GM10847 (cell line): ENCODE data around the gene PKHD1.

Source experiments
- POLR2A ChIP-seq: IDR thresholded peaks from 2 replicates; pipeline ENCODE4 v1.6.1; 2011; ENCODE audit not compliant: insufficient read length; ENCODE audit errors: extremely low read depth

PKHD1 gene, protein sequence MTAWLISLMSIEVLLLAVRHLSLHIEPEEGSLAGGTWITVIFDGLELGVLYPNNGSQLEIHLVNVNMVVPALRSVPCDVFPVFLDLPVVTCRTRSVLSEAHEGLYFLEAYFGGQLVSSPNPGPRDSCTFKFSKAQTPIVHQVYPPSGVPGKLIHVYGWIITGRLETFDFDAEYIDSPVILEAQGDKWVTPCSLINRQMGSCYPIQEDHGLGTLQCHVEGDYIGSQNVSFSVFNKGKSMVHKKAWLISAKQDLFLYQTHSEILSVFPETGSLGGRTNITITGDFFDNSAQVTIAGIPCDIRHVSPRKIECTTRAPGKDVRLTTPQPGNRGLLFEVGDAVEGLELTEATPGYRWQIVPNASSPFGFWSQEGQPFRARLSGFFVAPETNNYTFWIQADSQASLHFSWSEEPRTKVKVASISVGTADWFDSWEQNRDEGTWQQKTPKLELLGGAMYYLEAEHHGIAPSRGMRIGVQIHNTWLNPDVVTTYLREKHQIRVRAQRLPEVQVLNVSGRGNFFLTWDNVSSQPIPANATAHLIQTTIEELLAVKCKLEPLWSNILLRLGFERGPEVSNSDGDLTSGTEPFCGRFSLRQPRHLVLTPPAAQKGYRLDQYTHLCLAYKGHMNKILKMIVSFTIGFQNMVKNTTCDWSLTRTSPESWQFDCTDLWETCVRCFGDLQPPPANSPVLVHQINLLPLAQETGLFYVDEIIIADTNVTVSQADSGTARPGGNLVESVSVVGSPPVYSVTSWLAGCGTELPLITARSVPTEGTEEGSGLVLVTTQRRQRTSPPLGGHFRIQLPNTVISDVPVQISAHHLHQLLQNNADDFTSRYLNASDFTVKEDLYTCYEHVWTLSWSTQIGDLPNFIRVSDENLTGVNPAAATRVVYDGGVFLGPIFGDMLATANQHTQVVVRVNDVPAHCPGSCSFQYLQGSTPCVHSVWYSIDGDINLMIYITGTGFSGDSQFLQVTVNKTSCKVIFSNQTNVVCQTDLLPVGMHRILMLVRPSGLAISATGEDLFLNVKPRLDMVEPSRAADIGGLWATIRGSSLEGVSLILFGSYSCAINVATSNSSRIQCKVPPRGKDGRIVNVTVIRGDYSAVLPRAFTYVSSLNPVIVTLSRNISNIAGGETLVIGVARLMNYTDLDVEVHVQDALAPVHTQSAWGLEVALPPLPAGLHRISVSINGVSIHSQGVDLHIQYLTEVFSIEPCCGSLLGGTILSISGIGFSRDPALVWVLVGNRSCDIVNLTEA (N-terminal part only)

DNA sequence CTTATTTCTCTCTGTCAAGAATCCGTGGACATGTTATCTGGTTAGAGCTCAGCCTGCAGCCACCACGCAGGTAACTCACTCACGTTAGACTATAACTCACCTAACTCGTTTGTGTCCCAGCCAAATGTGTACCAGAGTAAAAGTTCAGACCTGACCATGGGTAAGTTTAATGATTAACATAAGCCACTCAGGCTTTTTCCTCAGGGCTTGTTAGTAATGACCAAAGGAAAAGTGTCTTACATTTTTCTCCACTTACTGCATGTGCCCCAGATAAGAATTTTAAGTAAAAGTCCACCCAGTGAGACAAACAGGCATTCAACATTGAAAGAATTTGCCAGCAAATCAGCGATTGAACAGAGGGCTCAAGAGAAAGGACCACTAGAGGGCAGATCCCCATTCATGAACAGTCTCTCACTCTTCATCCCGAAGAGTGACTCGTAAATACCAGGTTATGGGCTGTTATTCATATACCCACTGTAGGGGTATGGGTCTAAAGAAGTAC is at the start of gene PKHD1:
Gene PKHD1 (minus strand): TSS at position 116 of the 502 bp plus-strand sequence. CDS start 2,680 bp downstream, outside the sequence.
- TF ChIP-seq POLR2A, result no peak

- no peak for TF ChIP-seq POLR2A
Observed at GRCh38 chr6:52136934-52137467, 49.6 kb upstream of the PKHD1 start.

GRCh38 chr6:52136055-52136454 is 48.6 kb upstream of the PKHD1 start:
- no peak for TF ChIP-seq POLR2A

DNA sequence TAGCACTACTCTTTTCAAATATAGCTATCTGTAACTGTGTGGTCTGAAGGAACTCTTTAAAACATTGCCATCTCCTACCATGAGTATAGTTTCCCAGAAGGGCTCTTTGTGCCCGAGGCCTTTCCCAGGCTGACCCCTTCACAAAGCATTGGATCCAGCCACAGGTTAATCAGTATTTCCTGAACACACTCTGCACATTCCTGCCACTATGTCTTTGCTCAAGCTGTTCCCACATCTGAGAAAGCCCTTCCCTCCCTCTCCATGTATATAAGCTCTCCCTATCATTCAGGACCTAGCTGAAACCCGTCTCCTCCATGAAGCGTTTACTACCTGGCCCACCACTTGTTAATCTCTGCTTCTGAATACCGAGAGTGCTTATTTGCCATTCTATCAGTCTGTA is 47.8 kb upstream of the PKHD1 start:
- no peak for TF ChIP-seq POLR2A

- TF ChIP-seq POLR2A, result no peak
Observed at GRCh38 chr6:52134011-52134410, 46.6 kb upstream of the PKHD1 start.

DNA sequence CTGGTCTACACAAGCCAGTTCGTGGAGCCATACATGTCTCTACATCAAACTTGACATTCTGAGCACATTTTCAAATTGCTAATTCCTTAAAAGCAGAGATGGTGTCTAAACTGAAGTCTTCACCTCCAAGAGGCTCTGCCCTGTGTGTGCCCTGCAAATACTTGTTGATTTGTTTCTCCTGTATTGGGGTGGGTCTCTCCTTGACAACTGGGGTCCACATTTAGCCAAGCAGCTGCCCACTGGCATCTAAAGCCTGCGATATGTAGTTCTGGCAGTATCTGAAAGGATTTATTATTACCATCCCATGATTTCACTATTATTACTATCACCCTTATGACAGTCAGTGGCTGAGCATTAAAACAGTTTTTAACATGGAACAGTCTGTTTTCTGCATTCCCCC is 45.9 kb upstream of the PKHD1 start:
- no peak for TF ChIP-seq POLR2A

DNA sequence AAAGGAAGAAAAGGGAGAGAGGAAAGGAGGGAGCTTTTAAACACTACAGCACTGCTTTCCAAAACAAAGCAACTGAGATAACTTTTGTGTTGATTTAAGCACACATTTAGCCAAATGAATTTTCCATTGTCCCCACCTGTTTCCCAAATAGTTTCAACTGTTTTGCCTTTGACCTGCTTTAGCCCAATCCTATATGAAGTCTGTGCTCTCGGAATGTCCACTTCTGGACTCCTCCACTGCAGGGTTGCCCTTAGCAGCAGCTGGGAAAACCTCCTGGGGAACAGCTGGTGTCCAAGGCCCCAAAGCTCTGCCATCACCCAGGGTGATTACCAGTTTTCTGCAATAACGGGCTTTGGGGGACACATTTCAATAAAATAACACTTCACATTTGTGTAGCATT is 44.9 kb upstream of the PKHD1 start:
- TF ChIP-seq POLR2A, result no peak

DNA sequence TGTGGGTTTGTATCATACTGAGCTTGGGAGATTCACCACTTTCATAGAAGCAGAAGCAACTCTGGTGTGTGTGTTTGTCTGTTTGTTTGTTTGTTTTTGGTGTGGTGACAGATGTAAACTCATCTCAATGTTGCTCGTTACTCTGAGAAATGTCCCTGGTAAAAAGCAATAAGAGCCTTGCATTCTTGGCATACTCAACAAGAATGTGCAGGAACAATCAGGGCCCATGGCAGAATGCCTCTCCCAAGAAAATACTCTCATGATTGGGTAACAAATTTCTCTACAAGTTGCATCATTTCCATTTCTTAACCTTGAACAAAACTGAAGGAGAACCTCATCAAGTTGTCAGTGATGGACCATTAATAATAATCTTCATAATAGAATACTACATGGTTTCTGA is 43.0 kb upstream of the PKHD1 start:
- TF ChIP-seq POLR2A, result no peak

GRCh38 chr6:52127957-52128356 is 40.5 kb upstream of the PKHD1 start:
- no peak for TF ChIP-seq POLR2A

DNA sequence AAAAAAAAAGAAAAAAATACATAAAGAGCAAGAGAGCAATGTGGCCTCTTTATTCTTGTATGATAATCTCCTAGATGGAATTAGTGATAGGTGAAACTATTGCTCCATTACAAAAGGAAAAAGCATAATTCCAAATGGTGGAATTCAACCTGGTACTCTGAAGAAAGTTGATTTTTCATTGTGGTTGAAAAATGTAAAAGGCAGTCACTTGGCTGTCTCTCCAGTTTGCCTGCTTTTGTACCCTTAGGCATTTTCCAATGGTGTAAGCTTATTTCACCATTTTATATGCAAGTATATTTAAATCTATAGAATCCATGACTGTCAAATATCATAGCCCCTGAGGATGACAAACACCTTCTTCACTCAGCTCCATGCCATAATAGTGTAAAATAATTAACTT is 38.8 kb upstream of the PKHD1 start:
- no peak for TF ChIP-seq POLR2A

GRCh38 chr6:52125572-52125971 is 38.2 kb upstream of the PKHD1 start:
- no peak for TF ChIP-seq POLR2A

GRCh38 chr6:52125139-52125538 is 37.7 kb upstream of the PKHD1 start:
- no peak for TF ChIP-seq POLR2A

- TF ChIP-seq POLR2A, result no peak
Observed at GRCh38 chr6:52124126-52125121, 37.0 kb upstream of the PKHD1 start.

GRCh38 chr6:52123251-52123650 is 35.8 kb upstream of the PKHD1 start:
- no peak for TF ChIP-seq POLR2A
